ENCODE measurements around the gene MT1M.

MT1M gene

GRCh38 chr16:56636616-56637413 is 4.4 kb downstream of the MT1M start:
- H3K9me3 ChIP-seq (ENCODE audit: low read length), result no peaks in the 10 kb centered on the region
- no peaks in the 10 kb centered on the region for H3K9me2 ChIP-seq (ENCODE audit: low read depth, low read length)
- no peak for TF ChIP-seq EZH2 (IDR thresholded peaks at IDR 0.05; ENCODE audit: borderline replicate concordance, low read length)
- TF ChIP-seq, protein P1, sequence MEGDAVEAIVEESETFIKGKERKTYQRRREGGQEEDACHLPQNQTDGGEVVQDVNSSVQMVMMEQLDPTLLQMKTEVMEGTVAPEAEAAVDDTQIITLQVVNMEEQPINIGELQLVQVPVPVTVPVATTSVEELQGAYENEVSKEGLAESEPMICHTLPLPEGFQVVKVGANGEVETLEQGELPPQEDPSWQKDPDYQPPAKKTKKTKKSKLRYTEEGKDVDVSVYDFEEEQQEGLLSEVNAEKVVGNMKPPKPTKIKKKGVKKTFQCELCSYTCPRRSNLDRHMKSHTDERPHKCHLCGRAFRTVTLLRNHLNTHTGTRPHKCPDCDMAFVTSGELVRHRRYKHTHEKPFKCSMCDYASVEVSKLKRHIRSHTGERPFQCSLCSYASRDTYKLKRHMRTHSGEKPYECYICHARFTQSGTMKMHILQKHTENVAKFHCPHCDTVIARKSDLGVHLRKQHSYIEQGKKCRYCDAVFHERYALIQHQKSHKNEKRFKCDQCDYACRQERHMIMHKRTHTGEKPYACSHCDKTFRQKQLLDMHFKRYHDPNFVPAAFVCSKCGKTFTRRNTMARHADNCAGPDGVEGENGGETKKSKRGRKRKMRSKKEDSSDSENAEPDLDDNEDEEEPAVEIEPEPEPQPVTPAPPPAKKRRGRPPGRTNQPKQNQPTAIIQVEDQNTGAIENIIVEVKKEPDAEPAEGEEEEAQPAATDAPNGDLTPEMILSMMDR (IDR thresholded peaks at IDR 0.05; ENCODE audit: low read length), result no peak
- H3K4me3 ChIP-seq (ENCODE audit: low read depth, low read length, poor library complexity, severe bottlenecking), result no peak overlapping the region
- no peaks in the 10 kb centered on the region for H4K20me1 ChIP-seq (ENCODE audit: insufficient read depth, low read length)
- H3K27me3 ChIP-seq (ENCODE audit: insufficient read depth, low read length), result no peaks in the 10 kb centered on the region; the same call in 1 of the 2 replicates
- H2AFZ ChIP-seq (ENCODE audit: low read length), result no peak overlapping the region
- no peak overlapping the region for H3K27ac ChIP-seq (ENCODE audit: low read depth, low read length, poor library complexity, severe bottlenecking)
- H3K36me3 ChIP-seq (ENCODE audit: insufficient read depth, low read length), result no peaks in the 10 kb centered on the region
- H3K79me2 ChIP-seq (ENCODE audit: insufficient read depth, low read length), result no peaks in the 10 kb centered on the region
- no peaks in the 10 kb centered on the region for H3K4me1 ChIP-seq (ENCODE audit: insufficient read depth, low read length, severe bottlenecking)
- no peak overlapping the region for H3K9ac ChIP-seq (ENCODE audit: low read length)
- H3F3A ChIP-seq (ENCODE audit: insufficient read depth, low read length), result no peaks in the 10 kb centered on the region
- H3K4me2 ChIP-seq (ENCODE audit: low read length), result no peak overlapping the region

GRCh38 chr16:56637814-56638750 is 5.6 kb downstream of the MT1M start, which contains the start of gene MT1A:
MT1A (plus strand) TSS chr16:56638666; CDS start chr16:56638739, 73 bp downstream.
- no peak within 1 kb of the TSS for H3K4me2 ChIP-seq (ENCODE audit: low read length)

DNA sequence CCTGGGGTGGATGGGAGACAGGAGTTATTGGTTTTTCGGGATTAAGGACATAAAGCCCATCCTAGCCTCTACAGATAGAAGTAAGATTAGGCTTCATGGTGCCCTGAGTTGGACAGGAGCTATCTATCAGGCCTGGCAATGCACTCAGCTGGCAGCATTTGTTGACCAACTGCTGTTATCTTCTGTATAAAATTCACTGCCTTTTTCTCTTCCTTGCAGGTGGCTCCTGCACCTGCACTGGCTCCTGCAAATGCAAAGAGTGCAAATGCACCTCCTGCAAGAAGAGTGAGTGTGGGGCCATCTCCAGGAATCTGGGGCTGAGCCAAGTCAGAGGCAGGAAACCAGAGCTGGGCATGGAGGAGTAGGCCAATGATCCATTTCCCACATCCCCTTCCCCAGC is 6.6 kb downstream of the MT1M start:
- Histone ChIP-seq H3K4me3 (ENCODE audit: low read depth, low read length, poor library complexity, severe bottlenecking) (no peak overlapping the region), H3K36me3 (ENCODE audit: insufficient read depth, low read length) (no peaks in the 10 kb centered on the region), H3F3A (ENCODE audit: insufficient read depth, low read length) (no peaks in the 10 kb centered on the region), H2AFZ (ENCODE audit: low read length) (no peak overlapping the region), H3K9me2 (ENCODE audit: low read depth, low read length) (no peaks in the 10 kb centered on the region), H3K79me2 (ENCODE audit: insufficient read depth, low read length) (no peaks in the 10 kb centered on the region), H3K27ac (ENCODE audit: low read depth, low read length, poor library complexity, severe bottlenecking) (no peak overlapping the region), H3K4me1 (ENCODE audit: insufficient read depth, low read length, severe bottlenecking) (peaks cover 6% of the 10 kb centered on the region), H3K9me3 (ENCODE audit: low read length) (no peaks in the 10 kb centered on the region), H3K9ac (ENCODE audit: low read length) (no peak overlapping the region), H3K4me2 (ENCODE audit: low read length) (no peak overlapping the region), H4K20me1 (ENCODE audit: insufficient read depth, low read length) (no peaks in the 10 kb centered on the region), H3K27me3 (ENCODE audit: insufficient read depth, low read length) (no peaks in the 10 kb centered on the region; the same call in 1 of the 2 replicates)
- TF ChIP-seq, protein P1 (IDR thresholded peaks at IDR 0.05; ENCODE audit: low read length), result no peak
- TF ChIP-seq EZH2 (IDR thresholded peaks at IDR 0.05; ENCODE audit: borderline replicate concordance, low read length), result no peak

More at GRCh38 chr16:56637814-56638750, 5.6 kb downstream of the MT1M start, which contains the start of gene MT1A:
- peaks cover 5% of the 10 kb centered on the region for H3K4me1 ChIP-seq (ENCODE audit: insufficient read depth, low read length, severe bottlenecking)
- no peak within 1 kb of the TSS for H3K4me3 ChIP-seq (ENCODE audit: low read depth, low read length, poor library complexity, severe bottlenecking)
- no peaks in the 10 kb centered on the region; the same call in 1 of the 2 replicates for H3K27me3 ChIP-seq (ENCODE audit: insufficient read depth, low read length)
- no peak within 1 kb of the TSS for H3K27ac ChIP-seq (ENCODE audit: low read depth, low read length, poor library complexity, severe bottlenecking)
- H3K36me3 ChIP-seq (ENCODE audit: insufficient read depth, low read length), result no peaks in the 10 kb centered on the region
- H3K79me2 ChIP-seq (ENCODE audit: insufficient read depth, low read length), result no peaks in the 10 kb centered on the region
- no peak within 1 kb of the TSS for H2AFZ ChIP-seq (ENCODE audit: low read length)
- H3K9me3 ChIP-seq (ENCODE audit: low read length), result no peaks in the 10 kb centered on the region
- TF ChIP-seq, protein P1 (IDR thresholded peaks at IDR 0.05; ENCODE audit: low read length), result no peak
- no peaks in the 10 kb centered on the region for H4K20me1 ChIP-seq (ENCODE audit: insufficient read depth, low read length)
- H3K9me2 ChIP-seq (ENCODE audit: low read depth, low read length), result no peaks in the 10 kb centered on the region
- H3F3A ChIP-seq (ENCODE audit: insufficient read depth, low read length), result no peaks in the 10 kb centered on the region
- no peak within 1 kb of the TSS for H3K9ac ChIP-seq (ENCODE audit: low read length)
